Hepatocyte (in vitro differentiated cells): Measurements from ENCODE around the gene RAB40A.

Experiments used
- EZH2 ChIP-seq: fragments of 200-600 bp; sonication (generic); IDR thresholded peaks from 2 replicates; pipeline ENCODE4 v1.6.1; 2016; ENCODE audit warnings: antibody characterized with exemption, mild to moderate bottlenecking, borderline replicate concordance
- EZH2phosphoT487 ChIP-seq: fragments of 200-600 bp; sonication (generic); IDR thresholded peaks from one replicate; pipeline ENCODE4 v1.6.1; 2018; ENCODE audit warnings: antibody characterized with exemption, mild to moderate bottlenecking, low read depth, moderate library complexity; ENCODE audit not compliant: unreplicated experiment, severe bottlenecking
- TF ChIP-seq, protein P1 (sequence below): fragments of 200-600 bp; sonication (generic); IDR thresholded peaks from 2 replicates; pipeline ENCODE4 v1.5.1; 2016; ENCODE audit warnings: antibody characterized with exemption, mild to moderate bottlenecking; ENCODE audit not compliant: poor library complexity

DNA sequence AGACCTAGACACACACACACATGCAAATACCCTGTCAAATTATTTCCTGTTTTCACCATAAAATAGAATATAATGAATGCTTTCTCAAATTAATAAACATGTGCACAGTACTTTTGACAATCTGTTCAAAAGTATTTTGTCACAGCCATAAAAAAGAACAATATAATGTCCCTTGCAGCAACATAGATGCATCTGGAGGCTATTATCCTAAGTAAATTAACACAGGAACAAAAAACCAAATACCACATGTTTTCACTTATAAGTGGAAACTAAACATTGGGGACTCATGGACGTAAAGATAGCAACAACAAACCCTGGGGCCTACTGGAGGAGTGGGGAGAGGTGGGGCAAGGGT lies 15.5 kb downstream of the RAB40A start:
- TF ChIP-seq, protein P1, sequence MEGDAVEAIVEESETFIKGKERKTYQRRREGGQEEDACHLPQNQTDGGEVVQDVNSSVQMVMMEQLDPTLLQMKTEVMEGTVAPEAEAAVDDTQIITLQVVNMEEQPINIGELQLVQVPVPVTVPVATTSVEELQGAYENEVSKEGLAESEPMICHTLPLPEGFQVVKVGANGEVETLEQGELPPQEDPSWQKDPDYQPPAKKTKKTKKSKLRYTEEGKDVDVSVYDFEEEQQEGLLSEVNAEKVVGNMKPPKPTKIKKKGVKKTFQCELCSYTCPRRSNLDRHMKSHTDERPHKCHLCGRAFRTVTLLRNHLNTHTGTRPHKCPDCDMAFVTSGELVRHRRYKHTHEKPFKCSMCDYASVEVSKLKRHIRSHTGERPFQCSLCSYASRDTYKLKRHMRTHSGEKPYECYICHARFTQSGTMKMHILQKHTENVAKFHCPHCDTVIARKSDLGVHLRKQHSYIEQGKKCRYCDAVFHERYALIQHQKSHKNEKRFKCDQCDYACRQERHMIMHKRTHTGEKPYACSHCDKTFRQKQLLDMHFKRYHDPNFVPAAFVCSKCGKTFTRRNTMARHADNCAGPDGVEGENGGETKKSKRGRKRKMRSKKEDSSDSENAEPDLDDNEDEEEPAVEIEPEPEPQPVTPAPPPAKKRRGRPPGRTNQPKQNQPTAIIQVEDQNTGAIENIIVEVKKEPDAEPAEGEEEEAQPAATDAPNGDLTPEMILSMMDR: no peak
- TF ChIP-seq EZH2 (no peak), EZH2phosphoT487 (no peak)
